ENCODE measurements around the gene GCNT4. TPM values are rescaled to one million over a fixed set of nuclear protein-coding genes. Genes with fewer than 3 reads are reported as not detected.

Gene GCNT4
- total RNA-seq, 1 donor from 2014 or later, result 2.4 TPM

GRCh38 chr5:75021219-75021618 is 31.1 kb downstream of the GCNT4 start:
- intact Hi-C loops (cut with micrococcal nuclease), result loop anchor here (5.0 kb wide), 1 partner anchor 84 kb away; no protein-coding TSS in a partner anchor

GRCh38 chr5:75020016-75020656 is 32.2 kb downstream of the GCNT4 start:
- intact Hi-C loops (cut with micrococcal nuclease), result loop anchor here (5.0 kb wide), 1 partner anchor 83 kb away; no protein-coding TSS in a partner anchor

GRCh38 chr5:75018805-75019587 is 33.4 kb downstream of the GCNT4 start:
- intact Hi-C loops (cut with micrococcal nuclease), result no loop called here

GRCh38 chr5:75017971-75018370 is 34.4 kb downstream of the GCNT4 start:
- intact Hi-C loops (cut with micrococcal nuclease), result no loop called here

GRCh38 chr5:75016896-75017295 is 35.5 kb downstream of the GCNT4 start:
- intact Hi-C loops (cut with micrococcal nuclease), result no loop called here

GRCh38 chr5:75012748-75013147 is 39.6 kb downstream of the GCNT4 start:
- intact Hi-C loops (cut with micrococcal nuclease), result no loop called here

GRCh38 chr5:75010838-75011237 is 41.5 kb downstream of the GCNT4 start:
- intact Hi-C loops (cut with micrococcal nuclease), result no loop called here

GRCh38 chr5:75009556-75010345 is 42.6 kb downstream of the GCNT4 start:
- intact Hi-C loops (cut with micrococcal nuclease), result no loop called here

- intact Hi-C loops (cut with micrococcal nuclease), result no loop called here
Observed at GRCh38 chr5:75006865-75007822, 45.2 kb downstream of the GCNT4 start.

GRCh38 chr5:75005561-75005960 is 46.8 kb downstream of the GCNT4 start:
- intact Hi-C loops (cut with micrococcal nuclease), result loop anchor here (2.0 kb wide), 1 partner anchor 73 kb away; no protein-coding TSS in a partner anchor

Other genes starting within 250 kb of the GCNT4 start
- gene FAM169A, start 186.2 kb downstream of the GCNT4 start, total RNA-seq, result 4.2 and 6.0 TPM in 2 replicates
- gene ANKRD31, start 184.3 kb upstream of the GCNT4 start, total RNA-seq, result 0.12 and 0.29 TPM in 2 replicates

All from T-helper 1 cell treated with Interleukin-12 subunit alpha and Interleukin-12 subunit beta and Interleukin-4 antibody, amounts not matched to agents 30 ng/mL and 1 ng/mL, for 36 hours (primary cell).